ENCODE data around the gene DNAH14.

GRCh38 chr1:225207791-225208190 is 278.3 kb downstream of the DNAH14 start:
- TF ChIP-seq REST (IDR thresholded peaks at IDR 0.05; ENCODE audit: unreplicated experiment) (no peak), EZH2 (IDR thresholded peaks at IDR 0.05; ENCODE audit: low read depth, unreplicated experiment) (no peak), CTCF (conservative IDR thresholded peaks at IDR 0.05; ENCODE audit: low read depth in 2 of 2) (no peak), CREB1 (CRISPR knock-in tag; IDR thresholded peaks at IDR 0.05; ENCODE audit: low read depth) (no peak), ETS1 (IDR thresholded peaks at IDR 0.05) (no peak), POLR2AphosphoS5 (IDR thresholded peaks at IDR 0.05; ENCODE audit: low read depth) (no peak), EZH2phosphoT487 (IDR thresholded peaks at IDR 0.05; ENCODE audit: unreplicated experiment) (no peak)

Measured in GM23338 (cell line).